LNCAP (cell line): ENCODE data around the gene ZNF324B.

Experiments
- CTCF ChIP-seq: fragments of 450-650 bp; IDR thresholded peaks from 2 replicates; pipeline ENCODE4 v1.5.1; 2017; ENCODE audit warnings: mild to moderate bottlenecking

ZNF324B gene

DNA sequence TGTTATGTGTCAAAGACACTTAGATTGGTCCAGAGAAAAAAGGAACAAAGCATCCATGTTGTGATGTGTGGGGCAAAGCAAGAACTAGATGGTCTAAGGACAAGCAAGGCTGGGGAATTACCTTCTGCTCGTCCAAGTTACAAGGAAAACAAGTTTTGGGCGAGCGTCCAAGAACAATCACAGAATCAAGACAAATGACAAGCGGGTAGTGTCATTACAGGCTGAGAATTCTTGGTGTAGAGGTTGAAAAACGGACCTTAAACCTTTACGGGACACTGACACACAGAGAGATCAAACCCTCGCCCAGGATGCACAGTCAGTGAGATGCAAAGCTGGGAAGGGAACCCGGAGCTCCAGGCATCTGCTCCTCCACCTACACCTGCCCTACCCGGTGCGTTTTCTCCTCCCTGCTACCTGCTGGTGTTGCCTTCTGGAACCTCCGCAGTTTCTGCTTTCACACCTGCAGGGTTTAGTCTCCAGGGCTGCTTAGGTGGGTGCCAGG is 515 bp upstream of the ZNF324B start:
- TF ChIP-seq CTCF = no peak

- TF ChIP-seq CTCF = no peak
Observed at GRCh38 chr19:58453743-58454142, 2.3 kb downstream of the ZNF324B start.

DNA sequence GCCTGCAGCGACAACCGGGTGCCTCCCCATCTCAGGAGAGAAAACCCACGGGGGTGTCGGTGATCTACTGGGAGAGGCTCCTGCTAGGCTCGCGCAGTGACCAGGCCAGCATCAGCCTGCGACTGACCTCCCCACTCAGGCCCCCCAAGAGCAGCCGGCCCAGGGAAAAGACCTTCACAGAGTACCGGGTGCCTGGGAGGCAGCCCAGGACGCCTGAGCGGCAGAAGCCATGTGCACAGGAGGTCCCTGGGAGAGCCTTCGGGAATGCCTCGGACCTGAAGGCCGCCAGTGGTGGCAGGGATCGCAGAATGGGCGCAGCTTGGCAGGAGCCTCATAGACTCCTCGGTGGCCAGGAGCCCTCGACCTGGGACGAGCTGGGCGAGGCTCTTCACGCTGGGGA is 3.9 kb downstream of the ZNF324B start:
- no peak for TF ChIP-seq CTCF

GRCh38 chr19:58456111-58456510 is 4.7 kb downstream of the ZNF324B start:
- no peak for TF ChIP-seq CTCF

GRCh38 chr19:58460039-58460438 is 8.6 kb downstream of the ZNF324B start:
- TF ChIP-seq CTCF = no peak

DNA sequence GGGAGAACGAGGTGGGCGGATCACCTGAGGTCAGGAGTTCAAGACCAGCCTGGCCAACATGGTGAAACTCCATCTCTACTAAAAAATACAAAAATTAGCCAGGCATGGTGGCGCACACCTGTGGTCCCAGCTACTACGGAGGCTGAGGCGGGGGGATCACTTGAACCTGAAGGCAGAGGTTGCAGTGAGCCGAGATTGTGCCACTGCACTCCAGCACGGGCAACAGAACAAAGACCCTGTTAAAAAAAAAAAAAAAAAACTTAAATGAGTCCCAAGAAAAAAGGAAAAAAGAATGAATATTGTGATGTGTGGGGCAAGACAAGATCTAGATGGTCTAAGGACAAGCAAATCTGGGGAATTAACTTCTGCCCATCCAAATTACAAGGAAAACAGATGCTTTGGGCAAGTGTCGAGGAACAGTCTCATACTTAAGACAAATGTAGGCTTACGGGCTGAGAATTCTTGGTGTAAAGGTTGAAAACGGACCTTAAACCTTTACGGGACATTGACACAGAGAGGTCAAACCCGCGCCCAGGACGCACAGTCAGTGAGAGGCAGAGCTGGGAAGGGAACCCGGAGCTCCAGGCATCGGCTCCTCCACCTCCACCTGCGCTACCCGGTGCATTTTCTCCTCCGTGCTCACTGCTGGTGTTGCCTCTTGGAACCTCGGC is 14.8 kb downstream of the ZNF324B start:
- no peak for TF ChIP-seq CTCF

- no peak for TF ChIP-seq CTCF
Observed at GRCh38 chr19:58466760-58467589, 15.6 kb downstream of the ZNF324B start, which contains the start of gene ZNF324. Gene ZNF324, plus strand, starts transcription at chr19:58467080. Its CDS starts 2,106 bp downstream, at chr19:58469186.
